ENCODE data around the gene PHLPP1.

Gene PHLPP1

GRCh38 chr18:62998443-62998842, 283.1 kb downstream of the PHLPP1 start:
- no CpG with 5 or more reads among the region's 7 CpGs for WGBS, 2 donors (ENCODE audit: extremely low coverage in 2 of 2, insufficient read length in 2 of 2, insufficient replicate concordance in 1 of 2)
- no peak overlapping the region for H3K9ac ChIP-seq (ENCODE audit: low read depth, low read length, poor library complexity)
- no peaks in the 10 kb centered on the region for H3K36me3 ChIP-seq (replicated peaks in 1 of 2; ENCODE audit: control insufficient read depth in 2 of 2, insufficient read depth in 2 of 2, low read length in 2 of 2)
- no peak overlapping the region for H3K14ac ChIP-seq (ENCODE audit: low read length)
- no peak overlapping the region for H3K18ac ChIP-seq (ENCODE audit: low read length)
- no peaks in the 10 kb centered on the region for H3K27me3 ChIP-seq (ENCODE audit: control insufficient read depth in 3 of 3, insufficient read depth in 3 of 3, low read depth in 1 of 3, low read length in 3 of 3)
- no peak overlapping the region for H2BK5ac ChIP-seq (ENCODE audit: low read length)
- H3K79me1 ChIP-seq (ENCODE audit: low read depth, low read length), result no peaks in the 10 kb centered on the region
- H3K4me3 ChIP-seq (ENCODE audit: low read length in 2 of 2), result no peak overlapping the region
- no peak overlapping the region for H2AFZ ChIP-seq (ENCODE audit: low read length)
- H3K23ac ChIP-seq (ENCODE audit: low read depth, low read length, poor library complexity), result peak overlapping the region; percentile 34
- no peak overlapping the region for H4K91ac ChIP-seq (ENCODE audit: low read depth, low read length, poor library complexity)
- H3K9me3 ChIP-seq (replicated peaks in 1 of 2; ENCODE audit: control insufficient read depth in 2 of 2, insufficient read depth in 1 of 2, low read depth in 1 of 2, low read length in 2 of 2), result no peaks in the 10 kb centered on the region
- H3K4me2 ChIP-seq (ENCODE audit: insufficient read depth, low read length, poor library complexity, severe bottlenecking), result no peak overlapping the region
- no peak for DNase-seq (ENCODE audit: low spot score)
- no peak overlapping the region for H3K27ac ChIP-seq (replicated peaks; ENCODE audit: low read length)
- H2AK5ac ChIP-seq (ENCODE audit: low read depth, low read length), result peak overlapping the region; percentile 31
- H3K4me1 ChIP-seq (ENCODE audit: control insufficient read depth in 2 of 2, insufficient read depth in 1 of 2, low read depth in 1 of 2, low read length in 2 of 2), result peaks cover 0 to 2% of the 10 kb centered on the region in 2 donors
- H2BK15ac ChIP-seq (ENCODE audit: low read length), result no peak overlapping the region
- no peak overlapping the region for H3K4ac ChIP-seq (ENCODE audit: low read length)
- H2BK12ac ChIP-seq (ENCODE audit: low read length), result no peak overlapping the region
- no peak overlapping the region for H4K8ac ChIP-seq (ENCODE audit: low read depth, low read length)
- no peak overlapping the region for H2BK120ac ChIP-seq (ENCODE audit: low read depth, low read length)

GRCh38 chr18:62999392-62999791, 284.1 kb downstream of the PHLPP1 start:
- Histone ChIP-seq H3K4me2 (ENCODE audit: insufficient read depth, low read length, poor library complexity, severe bottlenecking) (no peak overlapping the region), H2AFZ (ENCODE audit: low read length) (no peak overlapping the region), H2BK15ac (ENCODE audit: low read length) (no peak overlapping the region), H2BK12ac (ENCODE audit: low read length) (no peak overlapping the region), H3K27me3 (ENCODE audit: control insufficient read depth in 3 of 3, insufficient read depth in 3 of 3, low read depth in 1 of 3, low read length in 3 of 3) (no peaks in the 10 kb centered on the region), H3K36me3 (replicated peaks in 1 of 2; ENCODE audit: control insufficient read depth in 2 of 2, insufficient read depth in 2 of 2, low read length in 2 of 2) (no peaks in the 10 kb centered on the region), H4K91ac (ENCODE audit: low read depth, low read length, poor library complexity) (no peak overlapping the region), H2AK5ac (ENCODE audit: low read depth, low read length) (no peak overlapping the region), H3K23ac (ENCODE audit: low read depth, low read length, poor library complexity) (no peak overlapping the region), H4K8ac (ENCODE audit: low read depth, low read length) (no peak overlapping the region), H3K9me3 (replicated peaks in 1 of 2; ENCODE audit: control insufficient read depth in 2 of 2, insufficient read depth in 1 of 2, low read depth in 1 of 2, low read length in 2 of 2) (no peaks in the 10 kb centered on the region), H3K14ac (ENCODE audit: low read length) (no peak overlapping the region), H3K4me3 (ENCODE audit: low read length in 2 of 2) (no peak overlapping the region), H3K4me1 (ENCODE audit: control insufficient read depth in 2 of 2, insufficient read depth in 1 of 2, low read depth in 1 of 2, low read length in 2 of 2) (peaks cover 0 to 2% of the 10 kb centered on the region in 2 donors), H2BK5ac (ENCODE audit: low read length) (no peak overlapping the region), H3K4ac (ENCODE audit: low read length) (no peak overlapping the region), H3K9ac (ENCODE audit: low read depth, low read length, poor library complexity) (no peak overlapping the region), H2BK120ac (ENCODE audit: low read depth, low read length) (no peak overlapping the region), H3K27ac (replicated peaks; ENCODE audit: low read length) (no peak overlapping the region), H3K18ac (ENCODE audit: low read length) (no peak overlapping the region), H3K79me1 (ENCODE audit: low read depth, low read length) (no peaks in the 10 kb centered on the region)
- DNase-seq (ENCODE audit: low spot score), result no peak
- WGBS, 2 donors (ENCODE audit: extremely low coverage in 2 of 2, insufficient read length in 2 of 2, insufficient replicate concordance in 1 of 2), result no CpG with 5 or more reads among the region's 7 CpGs

GRCh38 chr18:62999921-63000320, 284.6 kb downstream of the PHLPP1 start:
- Histone ChIP-seq H3K9me3 (replicated peaks in 1 of 2; ENCODE audit: control insufficient read depth in 2 of 2, insufficient read depth in 1 of 2, low read depth in 1 of 2, low read length in 2 of 2) (no peaks in the 10 kb centered on the region), H3K18ac (ENCODE audit: low read length) (no peak overlapping the region), H2AFZ (ENCODE audit: low read length) (no peak overlapping the region), H3K27ac (replicated peaks; ENCODE audit: low read length) (no peak overlapping the region), H3K23ac (ENCODE audit: low read depth, low read length, poor library complexity) (no peak overlapping the region), H2BK15ac (ENCODE audit: low read length) (no peak overlapping the region), H3K4ac (ENCODE audit: low read length) (no peak overlapping the region), H3K79me1 (ENCODE audit: low read depth, low read length) (no peaks in the 10 kb centered on the region), H3K4me3 (ENCODE audit: low read length in 2 of 2) (no peak overlapping the region), H2BK12ac (ENCODE audit: low read length) (no peak overlapping the region), H2AK5ac (ENCODE audit: low read depth, low read length) (no peak overlapping the region), H2BK120ac (ENCODE audit: low read depth, low read length) (no peak overlapping the region), H3K9ac (ENCODE audit: low read depth, low read length, poor library complexity) (no peak overlapping the region), H3K36me3 (replicated peaks in 1 of 2; ENCODE audit: control insufficient read depth in 2 of 2, insufficient read depth in 2 of 2, low read length in 2 of 2) (no peaks in the 10 kb centered on the region), H3K14ac (ENCODE audit: low read length) (no peak overlapping the region), H4K8ac (ENCODE audit: low read depth, low read length) (no peak overlapping the region), H3K4me2 (ENCODE audit: insufficient read depth, low read length, poor library complexity, severe bottlenecking) (no peak overlapping the region), H3K27me3 (ENCODE audit: control insufficient read depth in 3 of 3, insufficient read depth in 3 of 3, low read depth in 1 of 3, low read length in 3 of 3) (no peaks in the 10 kb centered on the region), H2BK5ac (ENCODE audit: low read length) (no peak overlapping the region), H3K4me1 (ENCODE audit: control insufficient read depth in 2 of 2, insufficient read depth in 1 of 2, low read depth in 1 of 2, low read length in 2 of 2) (peaks cover 0 to 2% of the 10 kb centered on the region in 2 donors), H4K91ac (ENCODE audit: low read depth, low read length, poor library complexity) (no peak overlapping the region)
- WGBS, 2 donors (ENCODE audit: extremely low coverage in 2 of 2, insufficient read length in 2 of 2, insufficient replicate concordance in 1 of 2), result no CpG with 5 or more reads among the region's 6 CpGs
- DNase-seq (ENCODE audit: low spot score), result no peak

- Histone ChIP-seq H3K27me3 (ENCODE audit: control insufficient read depth in 3 of 3, insufficient read depth in 3 of 3, low read depth in 1 of 3, low read length in 3 of 3) (no peaks in the 10 kb centered on the region), H3K4me2 (ENCODE audit: insufficient read depth, low read length, poor library complexity, severe bottlenecking) (no peak overlapping the region), H3K14ac (ENCODE audit: low read length) (no peak overlapping the region), H3K4me1 (ENCODE audit: control insufficient read depth in 2 of 2, insufficient read depth in 1 of 2, low read depth in 1 of 2, low read length in 2 of 2) (peaks cover 0 to 2% of the 10 kb centered on the region in 2 donors), H3K4me3 (ENCODE audit: low read length in 2 of 2) (no peak overlapping the region), H3K23ac (ENCODE audit: low read depth, low read length, poor library complexity) (no peak overlapping the region), H3K9me3 (replicated peaks in 1 of 2; ENCODE audit: control insufficient read depth in 2 of 2, insufficient read depth in 1 of 2, low read depth in 1 of 2, low read length in 2 of 2) (no peaks in the 10 kb centered on the region), H2BK12ac (ENCODE audit: low read length) (no peak overlapping the region), H2BK15ac (ENCODE audit: low read length) (no peak overlapping the region), H4K8ac (ENCODE audit: low read depth, low read length) (no peak overlapping the region), H4K91ac (ENCODE audit: low read depth, low read length, poor library complexity) (no peak overlapping the region), H3K9ac (ENCODE audit: low read depth, low read length, poor library complexity) (no peak overlapping the region), H3K4ac (ENCODE audit: low read length) (no peak overlapping the region), H3K18ac (ENCODE audit: low read length) (no peak overlapping the region), H3K27ac (replicated peaks; ENCODE audit: low read length) (no peak overlapping the region), H2AK5ac (ENCODE audit: low read depth, low read length) (no peak overlapping the region), H2BK120ac (ENCODE audit: low read depth, low read length) (no peak overlapping the region), H2AFZ (ENCODE audit: low read length) (no peak overlapping the region), H2BK5ac (ENCODE audit: low read length) (no peak overlapping the region), H3K79me1 (ENCODE audit: low read depth, low read length) (no peaks in the 10 kb centered on the region), H3K36me3 (replicated peaks in 1 of 2; ENCODE audit: control insufficient read depth in 2 of 2, insufficient read depth in 2 of 2, low read length in 2 of 2) (no peaks in the 10 kb centered on the region)
- no peak for DNase-seq (ENCODE audit: low spot score)
- no CpG with 5 or more reads among the region's 8 CpGs for WGBS, 2 donors (ENCODE audit: extremely low coverage in 2 of 2, insufficient read length in 2 of 2, insufficient replicate concordance in 1 of 2)
These were observed 285.5 kb downstream of the PHLPP1 start for GRCh38 chr18:63000839-63001238.

Measured in neuronal stem cell (in vitro differentiated cells).